Measurements from ENCODE around the gene MRTFB. TPM values are rescaled to one million over a fixed set of nuclear protein-coding genes. Genes with fewer than 3 reads are reported as not detected.
"Not testable (repeated sequence)": the region's sequence is repeated elsewhere in the genome, so short reads cannot be mapped to it uniquely, and the experiment has no call there.

Gene MRTFB
- polyA plus RNA-seq, 3 donors, result 31.9 to 38.4 (median 35.7) TPM

DNA sequence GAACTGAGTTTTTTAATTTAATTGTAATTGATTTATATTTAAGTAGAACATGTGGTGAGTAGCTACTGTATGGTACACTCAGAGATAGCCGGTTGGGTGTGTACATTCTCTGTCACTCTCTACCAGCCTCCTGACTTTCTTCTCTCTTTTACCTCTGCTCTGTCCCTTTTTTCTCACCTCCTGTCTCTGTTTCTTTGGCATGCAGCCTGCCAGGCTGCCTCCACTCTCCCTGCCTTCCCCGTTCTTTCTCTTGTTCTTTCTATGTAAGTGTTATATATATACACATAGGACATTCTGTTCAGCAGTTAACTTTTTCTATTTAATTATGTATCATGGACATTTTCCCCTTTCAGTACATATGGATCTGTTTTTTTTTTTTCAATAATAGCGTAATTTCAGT is 50.8 kb downstream of the MRTFB start:
- DNase-seq (ENCODE audit: extremely low read depth in 1 of 11, low read depth in 9 of 11, low spot score in 4 of 11), result no peak

DNA sequence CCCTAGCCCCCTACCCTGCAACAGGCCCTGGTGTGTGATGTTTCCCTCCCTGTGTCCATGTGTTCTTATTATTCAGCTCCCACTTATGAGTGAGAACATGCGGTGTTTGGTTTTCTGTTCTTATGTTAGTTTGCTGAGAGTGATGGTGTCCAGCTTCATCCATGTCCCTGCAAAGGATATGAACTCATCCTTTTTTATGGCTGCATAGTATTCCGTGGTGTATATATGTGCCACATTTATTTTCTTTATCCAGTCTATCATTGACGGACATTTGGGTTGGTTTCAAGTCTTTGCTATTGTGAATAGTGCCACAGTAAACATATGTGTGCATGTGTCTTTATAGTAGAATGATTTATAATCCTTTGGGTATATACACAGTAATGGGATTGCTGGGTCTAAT is 51.3 kb downstream of the MRTFB start:
- not testable (repeated sequence) for DNase-seq (ENCODE audit: extremely low read depth in 1 of 11, low read depth in 9 of 11, low spot score in 4 of 11)

DNA sequence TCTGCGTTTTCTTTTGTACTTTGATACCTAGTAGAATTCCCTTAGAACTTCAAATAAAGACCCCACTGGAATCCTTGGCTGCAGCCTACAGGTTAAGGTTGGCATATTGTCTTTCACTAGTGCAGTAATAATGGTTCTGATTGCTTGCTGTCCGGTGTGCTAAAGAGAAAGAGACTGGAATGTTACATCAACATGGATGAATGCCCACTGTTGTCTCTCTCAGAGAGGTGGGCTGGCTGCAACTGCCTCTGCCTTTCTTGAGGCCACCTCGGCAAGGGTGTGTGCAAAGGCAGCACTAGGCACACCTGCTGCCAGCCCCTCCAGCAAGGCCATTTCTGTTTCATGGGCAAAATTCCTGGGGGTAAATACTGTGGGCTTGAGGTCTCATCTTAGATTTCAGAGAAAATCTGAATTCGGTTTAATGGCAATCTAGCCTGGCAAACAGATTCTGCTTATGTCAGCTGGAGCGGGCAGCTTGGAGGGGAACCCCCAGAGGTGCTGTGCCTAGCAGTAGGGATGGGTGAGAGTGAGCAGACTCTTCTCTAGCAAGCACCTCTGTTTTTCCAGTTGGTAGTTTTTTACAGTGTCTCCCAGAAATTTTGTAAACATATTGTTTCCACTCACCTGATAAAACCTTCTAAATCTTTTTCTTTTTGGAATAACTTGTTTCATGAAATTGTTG is 54.0 kb downstream of the MRTFB start:
- DNase-seq (ENCODE audit: extremely low read depth in 1 of 11, low read depth in 9 of 11, low spot score in 4 of 11), result peak in 4 of 11 donors; percentile 13 to 42 (median 24)

DNA sequence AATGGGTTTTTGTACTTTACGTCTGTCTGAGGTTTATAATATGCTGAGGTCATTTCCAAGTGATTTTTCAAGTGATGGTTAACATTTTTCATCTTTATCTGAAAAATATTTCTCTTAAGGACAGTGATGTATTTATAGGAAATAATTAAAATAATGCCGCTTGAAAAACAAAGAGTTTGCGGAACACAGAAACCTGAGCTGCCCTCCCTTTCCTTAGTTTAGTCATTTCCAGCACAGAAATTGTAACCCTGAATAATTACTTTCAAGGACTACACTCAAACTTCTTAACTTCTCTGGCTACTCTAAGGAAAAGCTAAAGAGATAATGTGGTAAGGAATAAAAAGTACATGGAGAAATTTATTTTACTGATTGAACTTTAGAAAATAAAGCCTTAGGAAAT is 54.6 kb downstream of the MRTFB start:
- DNase-seq (ENCODE audit: extremely low read depth in 1 of 11, low read depth in 9 of 11, low spot score in 4 of 11), result no peak

DNA sequence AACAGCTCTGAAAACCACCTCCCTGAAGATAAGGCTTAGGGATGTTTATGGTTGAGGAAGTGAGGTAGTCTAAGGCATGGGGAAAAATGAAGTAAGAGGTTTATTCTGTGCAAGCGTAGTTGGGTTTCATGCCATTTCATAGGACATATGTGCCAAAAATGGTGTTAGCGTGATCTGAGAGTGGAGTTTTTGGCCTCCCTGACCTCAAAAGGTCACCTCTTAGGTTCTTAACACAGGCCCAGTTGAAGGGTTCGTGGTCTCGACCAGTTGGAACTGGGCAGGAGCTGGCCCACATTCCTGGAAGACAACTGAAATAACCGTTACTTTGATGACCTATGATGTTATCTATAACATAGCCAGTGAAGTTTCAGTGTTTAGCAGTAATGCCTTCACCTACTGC is 57.0 kb downstream of the MRTFB start:
- no peak for DNase-seq (ENCODE audit: extremely low read depth in 1 of 11, low read depth in 9 of 11, low spot score in 4 of 11)

DNA sequence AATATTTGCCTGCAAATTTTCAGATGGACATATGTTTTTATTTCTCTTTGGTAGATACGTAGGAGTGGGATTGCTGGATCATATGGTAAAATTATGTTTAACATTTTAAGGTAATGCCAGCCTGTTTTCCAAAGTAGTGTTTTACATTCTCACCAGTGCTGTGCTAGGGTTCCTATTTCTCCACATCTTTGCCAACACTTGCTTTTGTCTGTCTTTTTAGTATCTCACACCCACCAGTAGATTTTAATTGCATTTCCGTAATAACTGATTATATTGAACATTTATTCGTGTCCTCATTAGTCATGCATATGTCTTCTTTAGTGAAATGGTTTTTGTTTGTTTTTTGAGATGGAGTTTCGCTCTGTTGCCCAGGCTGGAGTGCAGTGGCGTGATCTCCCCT is 58.4 kb downstream of the MRTFB start:
- DNase-seq (ENCODE audit: extremely low read depth in 1 of 11, low read depth in 9 of 11, low spot score in 4 of 11), result no peak

DNA sequence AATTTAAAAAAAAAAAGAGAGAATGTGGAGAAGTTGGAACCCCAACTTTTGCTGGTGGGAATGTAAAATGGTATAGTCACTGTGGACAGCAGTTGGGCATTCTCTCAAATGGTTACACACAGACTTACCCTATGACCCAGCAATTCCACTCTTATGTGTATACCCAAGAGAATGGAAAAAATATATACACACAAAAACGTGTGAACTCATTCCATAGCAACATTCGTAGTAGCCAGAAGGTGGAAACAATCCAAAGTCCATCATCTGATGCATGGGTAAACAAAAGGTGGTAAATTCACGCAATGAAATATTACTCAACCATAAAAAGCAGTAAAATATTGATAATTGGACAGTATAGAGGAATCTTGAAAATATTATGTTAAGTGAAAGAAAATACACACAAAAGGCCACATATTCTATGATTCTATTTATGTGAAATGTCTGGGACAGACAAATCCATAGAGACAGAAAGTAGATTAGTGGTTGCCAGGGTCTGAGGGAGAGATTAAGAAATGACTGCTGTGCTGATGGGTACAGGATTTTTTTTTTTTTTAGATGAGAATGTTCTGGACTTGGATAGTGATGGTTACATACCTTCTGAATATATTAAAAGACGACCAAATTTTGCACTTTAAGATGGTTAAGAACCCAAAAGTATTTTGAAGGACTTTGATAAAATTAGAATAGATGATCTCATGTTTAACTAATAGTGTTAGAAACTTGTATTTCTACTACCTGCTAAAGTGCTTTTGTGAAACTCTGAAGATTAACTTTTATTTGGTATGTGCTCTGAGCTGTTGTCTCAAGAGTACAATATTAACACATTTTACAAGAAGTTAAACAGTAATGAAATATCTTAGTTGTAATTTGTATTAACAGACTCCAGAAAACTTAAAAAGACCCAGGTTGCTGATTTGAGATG is 60.9 kb downstream of the MRTFB start:
- DNase-seq (ENCODE audit: extremely low read depth in 1 of 11, low read depth in 9 of 11, low spot score in 4 of 11), result no peak

DNA sequence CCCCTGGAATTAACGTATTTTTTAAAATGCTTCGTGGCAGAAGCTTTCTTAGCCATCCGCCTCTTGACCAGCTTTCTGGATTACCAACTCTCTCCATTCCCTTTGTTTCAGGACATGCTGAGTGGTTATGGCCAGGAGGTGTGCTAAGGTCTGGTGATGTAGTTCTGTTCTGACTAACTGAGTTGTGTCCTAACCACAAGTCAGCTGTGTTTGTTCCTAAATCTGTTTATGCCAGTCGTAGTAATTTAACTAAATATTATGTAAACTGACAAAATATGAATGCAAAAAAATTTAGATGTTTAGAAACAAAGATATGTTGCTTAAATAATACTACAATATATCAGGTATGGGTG is 61.6 kb downstream of the MRTFB start:
- no peak for DNase-seq (ENCODE audit: extremely low read depth in 1 of 11, low read depth in 9 of 11, low spot score in 4 of 11)

DNA sequence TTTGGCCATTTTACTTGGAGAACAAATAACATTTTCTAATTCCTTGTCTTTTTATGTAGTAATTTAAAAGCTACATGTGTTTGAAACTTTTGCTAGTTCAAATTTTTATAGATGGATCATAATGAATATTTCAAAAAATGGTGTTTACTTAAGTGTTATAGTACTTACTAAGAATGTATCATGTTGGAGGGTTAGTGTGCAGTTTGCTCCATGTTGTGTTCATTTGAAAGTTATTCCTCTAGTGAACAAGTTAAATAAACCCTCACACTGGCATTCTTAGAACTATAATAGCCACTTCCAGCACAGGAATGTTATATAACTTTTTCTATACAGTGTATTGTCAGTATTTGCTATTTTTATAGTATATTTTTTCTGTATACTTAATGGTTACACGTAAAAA is 62.8 kb downstream of the MRTFB start:
- no peak for DNase-seq (ENCODE audit: extremely low read depth in 1 of 11, low read depth in 9 of 11, low spot score in 4 of 11)

DNA sequence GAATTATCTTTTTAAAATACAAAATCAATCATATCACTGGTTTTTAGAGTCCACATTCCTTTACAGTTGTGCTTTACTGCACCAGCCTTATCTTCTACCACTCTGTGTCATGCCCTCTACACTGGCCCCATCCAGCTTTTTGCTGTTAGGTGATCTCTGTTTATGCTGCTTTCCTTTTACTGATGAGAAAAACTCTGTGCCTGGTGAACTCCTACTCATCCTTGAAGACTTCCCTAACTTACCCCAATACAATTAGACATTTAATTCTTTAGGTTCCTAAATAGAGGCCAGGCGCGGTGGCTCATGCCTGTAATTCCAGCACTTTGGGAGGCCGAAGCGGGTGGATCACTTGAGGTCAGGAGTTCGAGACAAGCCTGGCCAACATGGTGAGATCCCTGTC is 64.6 kb downstream of the MRTFB start:
- DNase-seq (ENCODE audit: extremely low read depth in 1 of 11, low read depth in 9 of 11, low spot score in 4 of 11), result no peak

DNA sequence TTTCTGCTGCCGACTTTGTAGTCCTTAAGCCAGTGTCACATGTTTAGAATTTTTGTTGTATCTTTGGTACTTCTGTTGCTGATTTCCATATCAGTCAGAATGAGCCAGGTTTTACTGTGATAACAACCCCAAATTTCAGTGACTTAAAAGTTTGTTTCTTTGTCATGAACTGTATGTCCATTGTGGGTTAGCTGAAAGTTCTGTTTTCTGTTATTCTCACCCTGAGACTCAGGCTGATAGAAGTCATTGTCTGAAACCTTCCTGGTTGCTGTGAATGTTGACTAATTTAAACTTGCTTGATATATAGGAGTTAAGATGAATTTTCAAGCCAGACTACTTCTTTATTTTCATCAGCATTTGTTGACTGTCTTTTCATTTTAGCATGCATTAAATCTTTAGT is 68.8 kb downstream of the MRTFB start:
- no peak for DNase-seq (ENCODE audit: extremely low read depth in 1 of 11, low read depth in 9 of 11, low spot score in 4 of 11)

DNA sequence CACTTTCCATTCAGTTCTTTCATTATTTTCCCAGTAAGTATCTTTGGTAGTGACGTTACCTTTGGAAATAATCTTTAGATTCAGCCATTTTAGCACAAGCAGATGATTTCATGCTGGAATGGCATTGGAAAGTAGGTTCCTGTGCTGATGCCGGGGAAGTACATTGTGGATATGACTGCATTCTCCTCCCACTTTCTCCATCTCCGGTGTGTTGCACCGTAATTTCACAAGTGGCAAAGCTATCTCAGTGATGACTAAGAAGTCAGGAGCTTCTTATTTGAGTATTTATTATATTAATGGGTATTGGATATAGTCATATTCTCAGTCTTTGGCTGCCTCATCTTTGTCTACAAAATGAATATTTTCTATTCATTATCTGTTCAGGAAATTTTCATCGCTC is 69.8 kb downstream of the MRTFB start:
- DNase-seq (ENCODE audit: extremely low read depth in 1 of 11, low read depth in 9 of 11, low spot score in 4 of 11), result no peak

DNA sequence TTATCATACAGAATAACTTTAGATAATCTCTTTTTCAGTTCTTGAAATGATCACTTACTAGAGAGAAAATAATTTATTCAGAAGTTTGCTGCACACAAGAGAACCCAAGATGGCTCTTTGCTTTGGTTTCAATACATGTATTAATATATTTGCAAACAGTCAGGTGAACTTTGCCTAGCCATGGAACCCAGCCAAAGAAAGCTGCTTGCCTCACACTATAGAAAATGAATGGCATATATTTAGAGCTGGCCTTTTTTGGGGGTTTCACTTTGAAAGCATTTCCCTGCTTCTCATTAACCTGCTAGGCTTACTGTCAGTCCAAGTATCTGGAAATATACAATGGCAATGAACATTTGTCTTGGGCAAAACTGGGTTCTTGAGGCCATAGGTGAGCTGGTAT is 75.3 kb downstream of the MRTFB start:
- no peak for DNase-seq (ENCODE audit: extremely low read depth in 1 of 11, low read depth in 9 of 11, low spot score in 4 of 11)

DNA sequence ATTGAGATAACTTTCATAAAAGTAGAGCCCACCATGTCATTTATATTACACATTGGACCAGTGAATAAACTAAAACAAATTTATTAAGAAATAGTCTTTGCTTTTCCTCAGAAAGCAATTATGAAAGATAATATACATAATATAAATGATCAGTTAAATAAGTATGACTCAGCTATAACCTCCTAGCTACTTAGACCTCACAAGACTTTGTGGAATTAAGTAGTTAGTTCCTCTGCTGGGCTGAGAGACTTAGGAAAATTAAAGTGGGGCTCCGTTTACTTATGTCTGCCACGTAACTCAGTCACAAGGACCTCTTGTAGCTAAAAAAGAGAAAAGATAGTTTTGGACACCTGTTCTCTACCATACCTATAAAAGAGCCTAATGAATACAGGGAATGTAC is 76.9 kb downstream of the MRTFB start:
- no peak for DNase-seq (ENCODE audit: extremely low read depth in 1 of 11, low read depth in 9 of 11, low spot score in 4 of 11)

DNA sequence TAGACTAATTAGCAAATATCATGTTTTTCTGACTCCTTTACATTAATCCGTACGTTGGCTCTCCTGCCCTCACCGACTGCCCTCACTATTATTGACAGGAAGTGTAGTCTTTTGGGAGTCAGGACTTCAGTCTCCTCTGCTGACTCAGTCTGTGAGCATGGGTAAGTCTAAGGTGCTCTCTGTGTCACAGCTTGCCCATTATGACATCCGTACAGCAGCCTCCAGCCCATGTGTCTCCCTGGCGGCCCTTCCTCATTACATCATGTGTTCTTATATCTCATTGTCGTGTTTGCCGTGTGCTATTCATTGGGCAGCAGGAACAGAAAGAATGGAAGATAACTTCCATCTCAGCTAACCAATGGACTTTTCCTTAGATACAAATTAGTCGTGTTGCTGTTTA is 77.5 kb downstream of the MRTFB start:
- DNase-seq (ENCODE audit: extremely low read depth in 1 of 11, low read depth in 9 of 11, low spot score in 4 of 11), result no peak

DNA sequence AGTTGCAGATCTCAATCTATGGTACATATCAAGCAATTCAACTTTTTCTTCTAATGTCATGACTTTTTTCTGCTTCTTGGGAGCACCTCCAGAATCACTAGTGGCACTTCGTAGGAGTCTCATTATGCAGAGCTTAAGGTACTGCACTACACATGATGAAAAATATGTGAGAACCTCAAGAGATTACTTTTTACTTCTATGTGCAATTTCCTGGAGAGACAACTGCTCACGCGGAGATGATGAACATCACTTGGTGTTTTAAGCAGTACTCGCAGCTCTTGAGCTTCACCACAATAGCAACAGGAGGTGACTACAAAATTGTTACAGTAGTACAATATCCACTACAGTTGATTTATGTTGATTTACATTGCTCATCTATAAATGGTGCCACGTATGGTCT is 79.7 kb downstream of the MRTFB start:
- DNase-seq (ENCODE audit: extremely low read depth in 1 of 11, low read depth in 9 of 11, low spot score in 4 of 11), result no peak

DNA sequence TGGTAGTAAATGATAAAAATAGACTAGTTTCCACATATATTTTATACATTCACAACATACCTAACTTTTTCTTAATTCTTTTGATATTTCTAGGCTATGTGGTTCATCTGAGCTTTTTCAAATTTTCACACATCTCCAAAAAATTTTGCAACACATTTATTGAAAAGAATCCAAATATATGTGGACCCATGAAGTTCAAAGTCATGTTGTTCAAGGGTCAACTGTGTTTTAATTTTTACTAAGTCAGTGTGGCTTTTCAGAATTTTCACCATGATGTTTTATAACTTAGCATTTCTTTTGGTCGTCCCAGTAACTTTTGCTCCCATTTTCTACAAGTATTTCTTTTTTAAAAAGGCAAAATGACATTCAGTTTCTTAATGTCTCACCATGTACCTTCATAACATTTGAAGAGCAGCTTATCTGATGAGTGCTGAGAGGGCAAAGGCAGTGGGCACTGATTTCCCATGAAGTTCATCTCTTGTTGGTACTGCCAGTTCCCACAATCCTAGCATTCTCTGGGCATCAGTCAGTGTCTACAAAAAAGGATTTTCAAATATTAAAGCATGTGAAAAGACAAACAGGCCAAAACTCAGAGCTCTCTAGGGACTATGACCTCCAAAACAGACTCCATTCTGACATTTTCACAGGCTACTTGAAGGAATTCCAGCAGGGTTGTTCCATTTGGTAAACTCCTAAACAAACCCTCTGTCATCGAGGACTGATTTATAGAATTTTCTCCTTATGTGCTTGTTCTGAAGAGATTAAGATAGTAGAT is 80.3 kb downstream of the MRTFB start:
- DNase-seq (ENCODE audit: extremely low read depth in 1 of 11, low read depth in 9 of 11, low spot score in 4 of 11), result peak in 4 of 11 donors; percentile 10 to 27 (median 16)

DNA sequence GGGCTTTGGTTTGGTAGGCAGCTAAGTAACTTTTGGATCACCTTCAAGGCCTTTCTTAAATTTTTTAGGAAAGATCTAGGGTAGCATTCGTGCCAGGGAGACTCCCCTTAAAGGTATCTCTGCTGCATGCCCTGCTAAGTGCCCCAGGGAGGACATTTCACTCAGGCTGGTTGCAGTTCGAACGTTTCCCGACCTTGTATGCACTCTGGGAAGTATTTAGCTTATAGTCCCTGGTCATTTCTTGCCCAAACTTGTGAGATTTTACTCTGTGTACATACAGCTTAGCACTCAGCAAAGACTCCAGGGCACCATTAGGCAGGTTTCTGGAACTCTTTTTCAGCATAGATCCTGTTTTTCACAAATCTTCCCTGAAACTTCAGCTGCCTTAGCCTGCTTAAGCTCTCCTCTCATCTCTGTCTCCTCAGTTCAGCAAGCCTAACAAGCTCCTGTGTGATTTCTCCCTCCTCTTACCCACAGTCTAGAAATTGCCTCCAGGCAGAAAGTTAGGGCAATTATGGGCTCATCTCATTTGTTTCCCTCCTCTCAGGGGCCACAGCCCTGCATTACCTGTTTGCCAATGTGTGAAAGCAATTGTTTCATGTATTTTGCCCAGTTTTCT is 84.6 kb downstream of the MRTFB start:
- no peak for DNase-seq (ENCODE audit: extremely low read depth in 1 of 11, low read depth in 9 of 11, low spot score in 4 of 11)

DNA sequence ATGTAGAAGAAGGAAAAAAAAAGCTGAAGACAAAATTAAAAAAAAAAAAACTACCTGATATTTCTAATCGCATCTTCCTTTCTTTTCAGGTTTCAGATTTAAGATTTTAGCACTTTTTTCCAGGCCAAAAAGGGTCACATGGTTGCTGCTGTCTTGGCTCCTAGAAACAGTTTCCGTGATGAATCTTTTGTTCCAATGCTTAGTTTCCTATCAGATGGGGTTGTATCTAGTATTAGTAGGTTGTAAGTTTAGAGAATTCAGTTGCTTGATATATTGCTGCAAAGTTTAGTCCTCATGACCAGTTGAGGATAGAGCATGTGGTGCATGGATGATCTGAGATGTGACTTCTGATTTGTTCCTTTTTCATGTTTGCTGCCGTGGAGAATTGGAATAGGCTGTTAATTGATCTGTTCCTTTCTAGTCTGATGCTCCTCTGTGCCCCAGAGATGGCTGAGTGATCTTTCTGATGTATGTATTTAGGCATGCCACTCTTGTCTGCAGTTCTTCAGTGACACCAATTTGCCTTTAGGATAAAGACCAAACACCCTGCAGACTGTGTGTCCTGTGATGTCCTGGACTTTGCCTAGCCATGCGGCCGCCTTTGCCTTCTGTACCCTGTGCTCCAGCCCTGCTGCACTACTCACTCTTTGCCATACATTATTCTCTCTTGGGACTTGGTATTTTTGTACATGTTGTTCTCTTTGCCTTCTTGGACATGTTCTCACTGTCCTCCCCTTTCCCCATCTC is 94.0 kb downstream of the MRTFB start:
- no peak for DNase-seq (ENCODE audit: extremely low read depth in 1 of 11, low read depth in 9 of 11, low spot score in 4 of 11)
